Activated CD8-positive, alpha-beta memory T cell treated with anti-CD3 and anti-CD28 coated beads for 4 hours (primary cell): Measurements from ENCODE around the gene QRFP.

Experiments used
- DNase-seq, 2 donors: peaks; one replicate each; pipeline ENCODE4 v3.0.0-alpha.2; 2020; ENCODE audit warnings: low read depth in 2 of 2

QRFP gene

DNA sequence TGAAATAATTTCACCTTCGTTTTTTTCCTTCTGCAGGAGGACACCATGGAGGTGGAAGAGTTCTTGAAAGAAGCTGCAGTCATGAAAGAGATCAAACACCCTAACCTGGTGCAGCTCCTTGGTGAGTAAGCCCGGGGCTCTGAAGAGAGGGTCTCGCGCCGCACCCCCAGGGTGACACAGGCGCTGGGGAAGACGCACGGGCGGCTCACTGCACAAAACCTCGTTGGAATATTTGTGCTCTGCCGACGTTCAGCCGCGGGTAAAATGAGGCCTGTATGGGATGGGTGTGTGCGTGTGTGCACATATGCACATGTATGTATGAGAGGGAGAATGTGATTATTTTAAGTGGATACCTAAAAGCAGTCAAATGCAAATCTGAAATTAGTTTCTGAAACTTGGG lies 24.5 kb downstream of the QRFP start:
- DNase-seq: no peak

DNA sequence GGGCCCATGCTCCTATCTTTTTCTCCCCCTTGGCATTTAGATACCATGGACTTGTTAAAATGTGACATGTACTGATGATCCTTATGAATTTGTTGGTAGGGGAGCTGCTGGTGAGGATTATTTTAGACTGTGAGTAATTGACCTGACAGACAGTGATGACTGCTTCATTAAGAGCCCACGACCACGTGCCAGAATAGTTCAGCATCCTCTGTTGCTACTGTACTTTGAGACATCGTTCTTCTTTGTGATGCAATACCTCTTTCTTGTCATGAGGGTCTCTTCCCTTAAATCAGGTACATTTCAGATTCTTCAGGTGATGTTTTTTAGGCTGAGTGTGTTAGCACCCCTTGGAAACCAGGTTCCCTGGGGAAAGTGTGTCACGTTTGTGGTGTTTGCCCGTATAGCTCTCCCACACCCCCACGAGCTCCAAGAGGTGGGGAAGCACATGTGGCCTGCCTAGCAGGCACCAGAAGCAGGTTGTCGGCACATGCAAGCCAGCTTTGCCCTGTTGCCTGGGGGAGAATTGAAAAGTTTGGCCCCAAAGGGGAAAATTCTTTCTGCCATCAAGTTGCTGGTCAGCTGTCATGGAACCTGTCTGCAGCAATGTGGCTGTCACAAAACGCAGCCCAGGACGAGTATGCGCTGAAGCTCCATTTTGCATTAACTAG lies 25.1 kb downstream of the QRFP start:
- DNase-seq: no peak

DNA sequence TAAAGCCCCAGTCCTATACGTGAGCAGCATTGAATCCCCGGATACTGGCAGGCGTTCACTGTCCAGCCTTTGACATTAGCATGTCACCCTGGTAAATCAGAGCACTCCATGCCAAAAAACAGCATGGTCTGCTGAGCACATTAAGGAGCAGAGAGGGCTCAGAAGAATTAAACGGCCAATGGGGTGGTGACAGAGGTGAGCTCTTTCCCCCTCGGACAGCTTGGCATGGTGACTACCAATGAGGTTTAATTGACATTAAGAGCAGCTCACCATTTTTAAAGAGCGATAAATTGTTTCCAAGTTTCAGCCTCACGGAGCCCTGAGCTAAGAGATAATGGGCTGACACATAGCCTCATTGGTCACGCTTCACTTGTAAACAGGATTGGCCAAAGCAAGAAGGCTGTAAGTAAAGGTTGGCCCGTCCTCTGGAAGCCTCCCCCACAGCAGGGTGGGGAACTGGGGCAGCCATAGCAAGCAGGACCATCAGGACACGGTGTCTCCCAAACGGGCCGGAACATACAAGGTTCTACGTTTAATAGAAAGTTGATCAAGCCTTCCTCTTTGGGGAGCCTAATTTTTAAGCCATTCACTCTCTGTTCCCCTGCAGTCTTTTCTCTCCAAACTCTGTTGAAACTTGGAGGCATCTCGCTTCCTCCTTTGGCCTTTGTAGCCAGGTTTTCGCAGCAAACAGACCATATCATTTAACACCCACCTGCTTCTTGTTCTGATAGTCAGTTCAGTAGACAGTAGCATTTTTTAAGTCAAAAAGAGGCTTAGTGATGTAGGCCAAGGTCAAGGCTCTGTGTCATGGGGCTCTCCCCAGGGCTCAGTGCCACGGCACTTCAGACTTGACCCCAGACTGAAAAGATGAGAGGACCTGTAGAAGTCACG lies 25.9 kb downstream of the QRFP start:
- no peak for DNase-seq

DNA sequence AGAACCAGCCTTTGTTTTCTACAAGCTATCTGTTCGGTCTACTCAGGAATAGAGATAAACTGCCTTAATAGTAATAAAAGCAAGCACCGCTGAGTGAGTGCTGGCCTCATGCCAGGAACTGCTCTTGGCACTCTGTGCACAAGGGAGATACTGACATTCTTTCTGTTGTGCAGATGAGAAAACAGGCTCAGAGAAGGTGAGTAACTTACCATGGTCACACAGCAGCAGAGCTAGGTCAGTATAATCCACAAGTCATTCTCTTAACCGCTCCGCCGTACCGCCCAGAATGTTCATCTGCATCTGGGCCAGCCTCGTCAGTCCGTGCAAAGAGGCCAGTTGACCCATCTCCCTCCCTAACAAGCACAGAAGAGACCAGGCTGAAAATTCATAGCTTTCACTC lies 27.4 kb downstream of the QRFP start:
- DNase-seq: no peak

DNA sequence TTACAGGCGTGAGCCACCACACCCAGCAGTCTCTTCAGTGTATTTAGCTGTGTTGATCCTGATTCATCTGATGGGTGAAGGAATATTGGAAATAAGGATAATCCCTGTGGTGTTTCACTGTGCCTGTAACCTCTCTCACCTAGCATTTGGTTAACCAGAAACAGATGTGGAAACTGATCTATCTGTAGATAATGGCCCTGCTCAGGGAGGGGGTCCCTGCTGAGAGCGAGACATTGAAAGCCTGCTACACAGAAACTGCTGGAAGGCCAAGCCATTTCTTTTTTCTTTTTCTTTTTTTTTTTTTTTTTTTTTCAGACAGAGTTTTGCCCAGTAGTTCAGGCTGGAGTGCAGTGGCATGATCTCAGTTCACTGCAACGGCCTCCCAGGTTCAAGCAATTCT lies 28.4 kb downstream of the QRFP start:
- no peak for DNase-seq

DNA sequence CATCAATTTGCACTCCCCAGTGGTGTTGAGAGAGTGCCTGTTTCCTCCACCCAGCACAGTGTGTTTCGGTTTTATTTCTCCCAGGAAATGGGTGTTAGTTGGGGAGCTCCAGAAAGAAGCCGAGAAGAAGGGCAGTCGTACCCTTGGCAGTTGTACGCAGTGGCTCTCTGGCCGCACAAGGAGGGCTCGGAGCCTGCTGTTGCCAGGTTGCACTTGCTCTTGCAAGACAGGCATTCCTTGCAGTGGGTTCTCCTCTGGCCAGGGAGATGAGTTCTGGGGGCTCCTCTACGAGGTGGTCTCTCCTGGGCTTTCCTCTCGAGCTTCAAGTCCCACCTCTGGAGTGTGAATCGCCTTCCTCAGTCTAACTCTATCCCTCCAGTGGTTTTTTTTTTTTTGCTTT lies 29.1 kb downstream of the QRFP start:
- DNase-seq: no peak

DNA sequence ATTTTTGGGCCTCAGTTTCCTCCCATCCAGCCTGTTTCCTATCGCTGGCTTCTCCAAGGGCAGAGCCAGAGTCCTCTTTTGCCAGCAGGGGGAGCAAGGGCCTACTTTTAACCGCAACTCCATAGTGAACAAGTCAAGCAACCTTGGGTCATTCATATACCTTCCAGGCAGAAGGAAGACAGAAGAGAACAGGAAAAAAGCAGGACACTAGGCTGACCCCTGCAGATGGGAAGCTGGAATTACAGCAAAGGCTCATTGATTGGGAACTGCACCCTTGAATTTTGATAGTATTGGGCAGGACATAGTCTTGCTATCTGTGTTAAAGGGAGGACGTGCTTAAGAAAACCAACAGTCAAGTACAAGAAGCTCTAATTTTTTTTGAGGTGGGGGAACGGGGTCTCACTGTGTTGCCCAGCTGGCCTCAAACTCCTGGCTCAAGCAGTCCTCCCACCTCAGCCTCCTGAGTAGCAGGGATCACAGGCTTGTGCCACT lies 30.1 kb downstream of the QRFP start:
- DNase-seq: peak; percentile 5 to 16

DNA sequence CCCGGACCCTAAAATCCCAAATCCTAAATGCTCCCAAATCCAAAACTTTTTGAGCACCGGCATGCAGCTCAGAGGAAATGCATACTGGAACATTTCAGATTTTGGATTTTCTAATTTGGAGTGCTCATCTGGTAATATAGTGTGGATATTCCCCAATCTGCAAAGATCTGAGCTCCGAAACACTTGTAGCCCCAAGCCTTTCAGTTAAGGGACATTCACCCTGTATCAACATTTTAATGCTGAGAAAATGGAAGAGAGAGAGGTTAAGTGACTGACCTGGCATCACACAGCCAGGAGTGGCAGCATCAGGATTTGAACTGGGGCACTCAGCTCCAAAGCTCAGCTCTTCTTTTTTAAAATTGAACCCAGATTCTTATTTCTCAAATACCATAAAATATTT lies 30.7 kb downstream of the QRFP start:
- no peak for DNase-seq

DNA sequence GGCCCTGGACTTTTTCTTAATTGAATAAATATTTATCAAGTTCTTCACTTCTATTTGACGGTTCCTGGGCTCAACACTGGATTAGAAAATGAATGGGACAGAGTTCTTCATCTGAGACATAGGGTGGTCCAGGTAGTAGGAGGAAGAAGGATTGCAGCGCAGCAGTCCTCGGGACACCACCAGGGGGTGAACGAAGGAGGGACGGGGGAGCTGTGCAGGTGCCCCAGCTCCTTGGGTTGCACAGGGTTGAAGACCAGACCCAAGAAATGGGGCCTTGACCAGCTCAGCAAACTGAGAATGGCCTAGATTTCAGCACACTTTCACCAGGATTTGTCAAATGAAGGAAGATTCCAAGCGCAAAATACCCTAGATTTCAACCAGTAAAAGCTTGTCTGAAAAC lies 32.1 kb downstream of the QRFP start:
- no peak for DNase-seq

DNA sequence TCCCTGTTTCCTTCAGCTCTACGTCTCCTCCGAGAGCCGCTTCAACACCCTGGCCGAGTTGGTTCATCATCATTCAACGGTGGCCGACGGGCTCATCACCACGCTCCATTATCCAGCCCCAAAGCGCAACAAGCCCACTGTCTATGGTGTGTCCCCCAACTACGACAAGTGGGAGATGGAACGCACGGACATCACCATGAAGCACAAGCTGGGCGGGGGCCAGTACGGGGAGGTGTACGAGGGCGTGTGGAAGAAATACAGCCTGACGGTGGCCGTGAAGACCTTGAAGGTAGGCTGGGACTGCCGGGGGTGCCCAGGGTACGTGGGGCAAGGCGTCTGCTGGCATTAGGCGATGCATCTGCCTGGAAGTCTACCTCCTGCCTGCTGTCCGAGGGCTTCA lies 33.9 kb downstream of the QRFP start:
- no peak for DNase-seq

DNA sequence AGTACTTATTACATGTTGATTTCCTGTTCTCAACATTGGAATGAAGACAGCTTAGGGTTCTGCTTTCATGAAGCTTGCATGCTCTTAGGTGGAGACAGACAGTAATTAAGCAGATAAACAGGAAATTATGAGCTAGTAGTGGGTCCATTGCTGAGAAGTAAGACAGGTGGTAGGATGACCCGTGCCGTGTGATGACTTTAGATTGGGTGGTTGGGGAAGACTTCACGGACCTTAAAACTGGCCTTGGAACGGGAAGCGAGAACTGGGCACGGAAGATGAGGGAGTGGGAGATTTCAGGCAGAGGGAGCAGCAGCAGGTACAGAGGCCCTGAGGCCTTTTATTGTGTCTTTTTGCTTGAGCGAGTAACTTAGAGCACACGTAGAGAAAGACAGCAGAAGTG lies 34.4 kb downstream of the QRFP start:
- DNase-seq: no peak

DNA sequence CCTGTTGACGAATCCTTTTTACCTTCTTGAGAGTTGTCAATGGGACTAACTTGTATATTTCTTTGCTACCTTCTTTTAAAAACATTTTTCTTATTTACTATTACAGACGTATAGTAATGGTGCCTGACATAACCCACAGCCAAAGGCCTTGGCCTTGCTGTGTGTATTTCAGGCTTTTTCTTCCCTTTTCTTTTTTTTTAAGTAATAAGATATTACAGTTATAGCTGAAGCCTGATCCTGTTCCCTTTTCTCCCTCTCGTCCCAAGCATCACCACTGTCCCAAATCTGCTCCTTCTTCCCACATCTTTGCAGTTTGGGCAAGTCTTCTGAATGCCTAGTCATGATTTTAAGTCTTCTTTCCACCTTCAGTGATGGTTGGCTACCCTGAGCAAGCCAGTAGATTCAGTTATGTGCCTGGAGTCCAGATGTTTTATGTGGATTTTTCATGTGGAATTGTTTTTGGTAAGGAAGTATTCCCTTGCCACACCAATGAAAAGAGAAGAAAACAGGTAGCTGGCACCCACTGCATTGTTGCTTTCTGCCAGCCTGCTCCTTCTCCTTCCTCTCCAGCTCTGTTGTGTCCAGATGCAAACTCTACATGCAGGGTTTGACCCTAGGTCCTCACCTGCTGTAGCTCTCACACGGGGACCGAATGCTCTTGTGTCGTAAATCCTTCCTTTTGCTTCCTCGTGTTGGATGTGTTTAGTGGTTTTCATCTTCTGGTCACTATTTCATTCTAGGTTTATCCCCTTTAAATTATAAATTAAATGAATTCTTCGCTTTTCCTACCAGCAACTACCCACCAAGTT lies 35.0 kb downstream of the QRFP start:
- no peak for DNase-seq

DNA sequence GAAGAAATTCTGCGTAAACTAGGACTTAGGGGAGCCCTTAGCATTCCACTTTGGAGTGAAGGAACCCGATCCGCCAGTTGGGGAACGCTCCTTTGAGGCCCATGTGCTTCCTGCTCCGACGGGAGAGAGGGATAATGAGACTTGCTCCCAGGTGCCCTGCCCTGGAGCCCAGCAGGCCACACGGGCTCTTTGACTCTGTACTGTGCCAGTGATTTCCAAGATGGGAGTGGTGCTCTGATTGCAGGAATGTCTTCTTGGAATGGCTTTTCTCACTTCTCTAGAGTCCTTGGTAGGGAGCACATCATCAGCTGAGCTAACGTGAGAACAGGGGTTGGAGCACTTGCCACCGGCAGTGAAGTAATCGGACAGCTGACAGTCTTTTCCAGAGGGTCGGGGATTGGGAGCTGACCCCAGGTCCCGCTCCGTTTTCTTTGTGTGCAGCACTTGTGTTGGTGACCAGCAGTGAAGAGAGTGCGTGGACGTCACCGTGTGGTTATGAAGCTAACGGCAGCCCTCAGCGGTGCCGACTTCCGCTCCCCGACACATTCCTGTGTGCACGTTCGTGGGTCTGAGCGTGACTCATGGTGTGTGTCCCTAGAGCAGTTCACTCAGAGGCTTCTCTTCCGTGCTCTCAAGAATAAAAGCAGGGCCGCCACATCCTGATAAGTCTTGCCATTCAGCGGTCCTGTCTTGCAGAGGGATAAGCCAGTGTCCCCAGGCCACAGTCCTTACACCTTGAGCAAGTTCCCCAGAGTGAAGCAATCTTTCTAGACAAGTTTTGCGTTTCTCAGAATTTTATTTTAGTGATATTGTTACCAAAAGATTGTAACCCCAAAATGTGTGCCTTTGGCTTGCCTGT lies 35.9 kb downstream of the QRFP start:
- DNase-seq: no peak

DNA sequence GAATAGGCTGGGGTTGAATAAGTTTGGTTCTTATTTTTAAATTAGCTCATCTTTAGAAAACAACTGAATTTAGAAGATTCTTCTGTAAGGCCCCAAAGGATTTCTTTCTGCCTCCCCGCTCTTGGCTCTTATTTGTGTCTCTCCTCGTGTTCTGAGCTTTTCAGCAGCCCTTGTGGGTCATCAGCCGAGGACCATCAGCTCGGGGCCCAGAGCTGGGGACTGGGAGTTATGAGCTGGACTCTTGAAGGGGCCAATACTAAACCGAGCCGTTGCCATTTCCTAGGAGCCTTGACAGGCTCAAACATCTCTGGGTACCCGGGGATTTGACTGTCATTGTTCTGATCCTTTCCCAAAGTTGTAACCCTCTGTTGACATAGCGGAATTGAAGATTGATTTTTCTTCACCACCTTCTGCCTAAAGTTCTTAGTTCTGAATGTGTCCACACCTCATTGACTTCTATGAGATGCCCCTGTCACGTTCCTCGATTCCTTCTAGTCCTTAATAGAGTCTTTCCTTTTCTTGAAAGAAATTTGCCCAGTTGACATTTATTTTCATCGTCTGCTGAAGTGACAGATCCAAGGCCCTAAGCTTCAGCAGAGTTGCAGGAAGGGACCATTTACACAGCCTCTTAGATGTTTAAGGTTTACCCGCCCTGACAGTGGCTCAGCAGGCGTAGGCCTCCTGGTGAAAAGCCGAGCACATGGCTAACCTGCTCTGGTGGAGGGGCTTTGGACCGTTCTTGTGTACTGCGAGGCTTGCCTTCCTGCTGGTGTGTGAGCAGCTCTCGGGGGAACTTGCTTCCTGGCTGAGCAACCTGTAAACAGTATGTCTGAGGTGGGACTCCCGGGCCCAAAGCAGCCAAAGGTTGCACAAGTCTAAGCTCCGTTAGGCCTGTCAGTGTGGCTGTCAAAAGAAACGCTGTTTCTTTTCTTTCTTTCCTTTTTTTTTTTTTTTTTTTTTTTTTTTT lies 37.6 kb downstream of the QRFP start:
- no peak for DNase-seq

DNA sequence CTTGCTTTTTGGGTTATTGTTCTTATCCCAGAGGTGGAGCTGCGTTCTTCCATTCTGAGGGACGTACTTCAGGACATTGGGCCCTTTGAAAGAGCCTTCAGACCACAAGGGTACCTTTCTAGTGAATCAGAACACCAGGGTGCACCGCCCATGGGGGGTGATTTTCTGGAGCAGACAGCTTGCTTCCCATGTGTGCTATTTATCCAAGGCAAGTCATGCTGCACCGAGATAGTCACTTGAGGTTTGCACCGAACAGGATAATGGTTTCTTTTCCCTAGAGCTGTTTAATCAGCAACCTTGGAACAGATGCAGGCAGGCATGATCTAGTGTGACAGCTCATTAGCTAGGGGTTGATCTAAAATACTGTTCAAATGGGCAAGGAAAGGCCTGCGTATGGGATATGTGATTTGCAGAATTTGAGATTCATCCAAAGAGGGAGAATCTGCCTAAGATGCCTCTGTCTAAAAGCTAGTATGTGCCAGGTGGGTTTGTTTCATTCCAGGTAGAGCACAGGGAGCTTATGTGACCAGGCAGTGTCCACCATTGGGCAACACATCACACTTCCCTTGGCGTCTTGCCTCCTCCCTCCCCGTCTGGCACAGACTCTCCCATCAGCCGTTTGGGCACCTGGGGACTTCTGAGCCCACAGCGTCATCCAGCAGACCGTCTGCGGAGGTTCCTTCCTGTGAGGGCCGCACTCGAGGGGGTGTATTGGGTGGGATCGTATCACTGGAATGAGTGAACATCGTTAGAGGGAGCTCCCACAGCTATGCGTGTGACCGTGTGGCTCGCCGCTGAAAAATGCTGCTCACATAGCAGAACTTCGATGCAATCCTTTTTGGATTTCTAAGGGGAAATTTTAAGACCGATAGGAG lies 38.5 kb downstream of the QRFP start:
- no peak for DNase-seq

DNA sequence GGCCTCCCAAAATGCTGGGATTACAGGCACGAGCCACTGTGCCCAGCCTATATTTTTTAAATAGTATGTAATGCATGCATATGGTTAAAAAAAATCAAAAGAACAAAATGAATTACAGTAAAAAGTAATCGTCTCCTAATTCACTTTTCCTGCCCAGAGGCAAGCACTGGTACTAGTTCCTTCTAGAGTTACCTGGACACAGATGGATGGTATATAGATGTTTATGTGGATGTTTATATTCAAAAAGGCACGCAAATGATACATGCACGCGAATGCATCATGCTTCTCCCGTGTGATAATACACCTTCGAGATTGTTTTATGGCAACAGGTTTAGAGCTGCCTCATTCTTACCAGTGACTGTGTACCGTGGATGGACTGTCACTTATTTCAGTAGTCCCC lies 40.1 kb downstream of the QRFP start:
- no peak for DNase-seq

DNA sequence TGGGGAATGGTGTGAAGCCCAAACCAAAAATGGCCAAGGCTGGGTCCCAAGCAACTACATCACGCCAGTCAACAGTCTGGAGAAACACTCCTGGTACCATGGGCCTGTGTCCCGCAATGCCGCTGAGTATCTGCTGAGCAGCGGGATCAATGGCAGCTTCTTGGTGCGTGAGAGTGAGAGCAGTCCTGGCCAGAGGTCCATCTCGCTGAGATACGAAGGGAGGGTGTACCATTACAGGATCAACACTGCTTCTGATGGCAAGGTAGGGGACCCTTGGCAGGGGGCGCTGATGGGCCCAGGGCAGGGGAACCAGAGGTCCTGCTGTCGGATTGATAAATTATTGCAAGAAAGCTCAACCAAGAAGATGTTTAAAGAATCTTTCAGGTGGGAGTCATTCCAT lies 41.8 kb downstream of the QRFP start:
- DNase-seq: no peak

DNA sequence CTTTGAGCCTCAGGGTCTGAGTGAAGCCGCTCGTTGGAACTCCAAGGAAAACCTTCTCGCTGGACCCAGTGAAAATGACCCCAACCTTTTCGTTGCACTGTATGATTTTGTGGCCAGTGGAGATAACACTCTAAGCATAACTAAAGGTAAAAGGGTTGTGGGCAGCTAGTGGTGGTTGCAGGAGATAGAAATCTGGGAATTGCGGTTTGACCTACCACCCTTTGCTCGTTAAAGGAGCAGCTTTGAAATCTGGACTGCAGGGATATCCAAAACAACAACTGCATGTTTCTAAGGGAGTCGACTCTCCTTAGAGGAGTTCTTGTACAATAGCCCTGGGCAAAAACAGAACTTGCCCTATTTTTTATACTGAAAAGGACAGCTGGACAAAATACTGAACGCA lies 42.5 kb downstream of the QRFP start:
- DNase-seq: no peak

DNA sequence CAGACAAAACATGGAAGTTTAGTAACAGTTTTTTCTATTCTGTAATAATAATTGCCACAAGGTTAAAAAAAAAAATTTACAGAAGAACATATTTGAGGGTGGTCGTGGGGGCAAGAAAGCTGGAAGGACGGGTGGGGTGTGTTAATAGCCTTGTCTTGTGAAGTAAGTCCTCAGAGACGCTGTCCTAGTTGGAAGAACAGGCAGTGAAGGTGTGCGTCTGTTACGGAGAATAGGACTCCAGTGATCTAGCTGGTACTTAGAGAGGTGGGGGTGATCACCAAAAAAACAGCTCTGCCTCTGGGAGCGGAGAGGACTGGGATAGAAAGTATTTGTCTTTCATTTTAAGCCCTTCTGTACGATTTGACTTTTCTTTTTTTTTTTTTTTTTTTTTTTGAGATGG lies 43.8 kb downstream of the QRFP start:
- DNase-seq: no peak
